ENCODE results near the gene ERBB4. TPM values are rescaled to one million over a fixed set of nuclear protein-coding genes. Genes with fewer than 3 reads are reported as not detected.

ERBB4 gene
- total and polyA plus RNA-seq, 2 of the 8 experiments (the other 6 are each of a cell fraction or from before 2014, with no cell fraction given) = 0.34 to 1.3 TPM

- no peak overlapping the region for H2BK120ac ChIP-seq (replicated peaks; ENCODE audit: low read depth, low read length)
- H3K4ac ChIP-seq (replicated peaks; ENCODE audit: insufficient read length, low read depth, low read length) = no peak overlapping the region
- H3K9me3 ChIP-seq (ENCODE audit: insufficient read depth in 2 of 2, low read depth in 1 of 2, low read length in 1 of 2) = no peaks in the 10 kb centered on the region
- DNase-seq (ENCODE audit: low read depth in 1 of 2, low spot score in 2 of 2) (no peak), FAIRE-seq (no peak)
- ChIA-PET POLR2A (ENCODE audit: partially characterized antibody) (no interaction called here), CTCF (ENCODE audit: partially characterized antibody) (interaction anchor here (1.0 kb wide), 1 partner anchor 10 kb away, joined by 4 read pairs; no protein-coding TSS in a partner anchor)
- no peak overlapping the region for H3K4me2 ChIP-seq (ENCODE audit: insufficient read depth in 1 of 2, low read depth in 2 of 2, low read length in 2 of 2)
- no peaks in the 10 kb centered on the region for H4K20me1 ChIP-seq (replicated peaks in 1 of 2; ENCODE audit: control insufficient read depth in 1 of 2, insufficient read depth in 2 of 2, low read length in 2 of 2)
- H4K91ac ChIP-seq (replicated peaks; ENCODE audit: insufficient read length, low read length) = no peak overlapping the region
- no peak overlapping the region for H3K56ac ChIP-seq (replicated peaks; ENCODE audit: insufficient read length, low read depth, low read length)
- H4K8ac ChIP-seq (ENCODE audit: extremely low read depth, insufficient read depth, low read length) = no peak overlapping the region
- no peaks in the 10 kb centered on the region for H3K23me2 ChIP-seq (ENCODE audit: low read depth, low read length)
- H2BK5ac ChIP-seq (ENCODE audit: low read depth, low read length) = no peak overlapping the region
- no peak overlapping the region for H3K23ac ChIP-seq (ENCODE audit: insufficient read length)
- H2BK12ac ChIP-seq (ENCODE audit: low read depth, low read length) = no peak overlapping the region
- H3K4me1 ChIP-seq (replicated peaks in 1 of 4; ENCODE audit: control insufficient read depth in 3 of 4, insufficient read depth in 4 of 4, low read length in 3 of 4) = no peaks in the 10 kb centered on the region
- no peaks in the 10 kb centered on the region for H3K79me1 ChIP-seq (ENCODE audit: low read depth, low read length)
- H3K79me2 ChIP-seq (ENCODE audit: control insufficient read depth in 1 of 2, insufficient read depth in 2 of 2, low read length in 2 of 2) = no peaks in the 10 kb centered on the region
- 84% methylated on average over 3 of the region's 3 CpGs; no CpG with 5 or more reads in 1 of the 2 experiments for WGBS, 2 experiments (ENCODE audit: extremely low coverage in 1 of 2, insufficient coverage in 1 of 2, insufficient read length in 1 of 2, insufficient replicate concordance in 2 of 2, low coverage in 1 of 2, low lambda C conversion rate in 2 of 2, missing lambda C conversion rate in 1 of 2)
- H2BK15ac ChIP-seq (ENCODE audit: low read length) = no peak overlapping the region
- H3K14ac ChIP-seq (ENCODE audit: insufficient read length) = no peak overlapping the region
- no peak overlapping the region for H2AK5ac ChIP-seq (ENCODE audit: low read depth, low read length)
- H3K27me3 ChIP-seq (replicated peaks in 1 of 4; ENCODE audit: control insufficient read depth in 3 of 4, extremely low read depth in 1 of 4, insufficient read depth in 3 of 4, low read length in 3 of 4) = no peaks in the 10 kb centered on the region
- TF ChIP-seq MAX (IDR thresholded peaks at IDR 0.05) (no peak), CBX8 (IDR thresholded peaks at IDR 0.05; ENCODE audit: borderline replicate concordance, low read depth, low read length) (no peak), FOSL1 (IDR thresholded peaks at IDR 0.05; ENCODE audit: insufficient read depth, low read depth, low read length) (no peak), TBP (IDR thresholded peaks at IDR 0.05; ENCODE audit: low read depth, low read length) (no peak), GTF2F1 (IDR thresholded peaks at IDR 0.05; ENCODE audit: borderline replicate concordance, low read depth, low read length) (no peak), JUND (IDR thresholded peaks at IDR 0.05; ENCODE audit: low read length) (no peak)
- H2AFZ ChIP-seq (ENCODE audit: low read length) = no peak overlapping the region
- H3K36me3 ChIP-seq (ENCODE audit: control insufficient read depth in 2 of 4, insufficient read depth in 4 of 4, low read length in 3 of 4) = no peaks in the 10 kb centered on the region
- H3K9ac ChIP-seq (replicated peaks in 1 of 4; ENCODE audit: extremely low read depth in 1 of 4, low read depth in 3 of 4, low read length in 3 of 4) = no peak overlapping the region
- H4K5ac ChIP-seq (ENCODE audit: insufficient read length, low read depth, low read length) = no peak overlapping the region
- no peak overlapping the region for H3K4me3 ChIP-seq (ENCODE audit: extremely low read depth in 1 of 4, insufficient read depth in 2 of 4, low read depth in 3 of 4, low read length in 4 of 4)
- H2BK20ac ChIP-seq (ENCODE audit: low read length) = no peak overlapping the region
- H3K27ac ChIP-seq (ENCODE audit: low read depth, low read length) = no peak overlapping the region
- H3K18ac ChIP-seq (ENCODE audit: extremely low read depth, low read length) = no peak overlapping the region
These were observed 683.8 kb downstream of the ERBB4 start for GRCh38 chr2:211854832-211855231.
